HepG2 (cell line): ENCODE measurements around the gene TMCC1. TPM values are rescaled to one million over a fixed set of nuclear protein-coding genes. Genes with fewer than 3 reads are reported as not detected.

Source experiments
- CEBPB ChIP-seq: IDR thresholded peaks from 2 replicates; pipeline ENCODE4 v1.6.1; 2011; ENCODE audit warnings: low read depth, low read length, improper control_type of control experiment, borderline replicate concordance
- GABPB1 ChIP-seq: IDR thresholded peaks from 2 replicates; pipeline ENCODE4 v1.6.1; 2016; ENCODE audit warnings: mild to moderate bottlenecking, missing genetic modification reagents, moderate library complexity, missing compliant biosample characterization
- HES4 ChIP-seq: sonication (generic); formaldehyde crosslinking; IDR thresholded peaks from 2 replicates; pipeline ENCODE4 v1.9.0; 2021; ENCODE audit warnings: mild to moderate bottlenecking, missing genetic modification reagents, borderline replicate concordance
- NR2F1 ChIP-seq, 2 experiments: fragments of 450-650 bp in 1 of 2; formaldehyde crosslinking in 1 of 2; IDR thresholded peaks; 2 replicates each; pipeline versions ENCODE4 v1.5.0 to v1.6.1; 2016 to 2020; ENCODE audit warnings: mild to moderate bottlenecking in 1 of 2, missing compliant biosample characterization in 1 of 2, missing genetic modification reagents in 1 of 2, moderate library complexity in 1 of 2
- PAF1 ChIP-seq: IDR thresholded peaks from 2 replicates; pipeline ENCODE4 v1.6.1; 2016; ENCODE audit warnings: missing genetic modification reagents, missing compliant biosample characterization
- SCMH1 ChIP-seq: sonication (generic); formaldehyde crosslinking; IDR thresholded peaks from 2 replicates; pipeline ENCODE4 v1.9.0; 2021; ENCODE audit warnings: missing genetic modification reagents, mild to moderate bottlenecking, borderline replicate concordance
- SIX4 ChIP-seq: sonication (generic); formaldehyde crosslinking; IDR thresholded peaks from 2 replicates; pipeline ENCODE4 v1.4.0; 2020; ENCODE audit warnings: missing genetic modification reagents
- SMARCC2 ChIP-seq: fragments of 450-650 bp; IDR thresholded peaks from 2 replicates; pipeline ENCODE4 v1.6.1; 2017; ENCODE audit warnings: antibody characterized with exemption, mild to moderate bottlenecking
- TBP ChIP-seq: sonication (generic); formaldehyde crosslinking; IDR thresholded peaks from 2 replicates; pipeline ENCODE4 v1.5.0; 2020; ENCODE audit warnings: missing genetic modification reagents
- ZBTB20 ChIP-seq: sonication (generic); formaldehyde crosslinking; IDR thresholded peaks from 2 replicates; pipeline ENCODE4 v1.8.1; 2023; ENCODE audit warnings: missing genetic modification reagents, low read depth, mild to moderate bottlenecking, borderline replicate concordance
- ZFYVE20 ChIP-seq: sonication (generic); formaldehyde crosslinking; IDR thresholded peaks from 2 replicates; pipeline ENCODE4 v1.8.0; 2023; ENCODE audit warnings: low read depth, mild to moderate bottlenecking, moderate library complexity, missing genetic modification reagents, borderline replicate concordance
- ZNF44 ChIP-seq: sonication (generic); formaldehyde crosslinking; IDR thresholded peaks from 2 replicates; pipeline ENCODE4 v1.5.1; 2020; ENCODE audit warnings: mild to moderate bottlenecking, missing genetic modification reagents
- ZNF619 ChIP-seq: sonication (generic); formaldehyde crosslinking; IDR thresholded peaks from 2 replicates; pipeline ENCODE4 v1.4.0; 2020; ENCODE audit warnings: mild to moderate bottlenecking, missing genetic modification reagents
- ZNF672 ChIP-seq: sonication (generic); formaldehyde crosslinking; IDR thresholded peaks from 2 replicates; pipeline ENCODE4 v1.8.1; 2022; ENCODE audit warnings: missing genetic modification reagents
- ZSCAN31 ChIP-seq: sonication (generic); formaldehyde crosslinking; IDR thresholded peaks from 2 replicates; pipeline ENCODE4 v1.5.0; 2020; ENCODE audit warnings: low read depth, mild to moderate bottlenecking, missing genetic modification reagents
- polyA plus RNA-seq, 8 experiments: library from polyadenylated mRNA; depleted of rRNA in 3 of 8; stranded (reverse) in 7 of 8; unstranded in 1 of 8; fragments of >200 nt; fragmentation: Illumina TruSeq in 4 of 8; extraction: Trizol in 4 of 8; gene quantifications; 2 replicates each; pipeline versions ENCODE4 v1.2.1 to v1.2.3, GENCODE V29; 2011 to 2016; ENCODE audit warnings: low read depth in 4 of 8, missing spikeins in 1 of 8, mixed read lengths in 1 of 8; ENCODE audit not compliant: insufficient read depth in 1 of 8
- total RNA-seq, 5 experiments: library from RNA; depleted of rRNA; stranded (reverse); fragments of >200 nt; fragmentation: Illumina TruSeq; extraction: Trizol; gene quantifications; 2 replicates each; pipeline ENCODE4 v1.2.3, GENCODE V29; 2016; ENCODE audit warnings: low read depth in 1 of 5
- TF ChIP-seq, protein P1 (sequence below): IDR thresholded peaks from 2 replicates; pipeline ENCODE4 v1.4.0; 2020; ENCODE audit warnings: mild to moderate bottlenecking, missing genetic modification reagents
- TF ChIP-seq, protein P2 (sequence below): sonication (generic); formaldehyde crosslinking; IDR thresholded peaks from 2 replicates; pipeline ENCODE4 v1.5.0; 2020; ENCODE audit warnings: missing genetic modification reagents
- TF ChIP-seq, protein P3 (sequence below): sonication (generic); formaldehyde crosslinking; IDR thresholded peaks from 2 replicates; pipeline ENCODE4 v1.4.0; 2020; ENCODE audit warnings: missing genetic modification reagents
- TF ChIP-seq, protein P4 (sequence below): sonication (generic); formaldehyde crosslinking; IDR thresholded peaks from 2 replicates; pipeline ENCODE4 v1.5.1; 2020; ENCODE audit warnings: mild to moderate bottlenecking, missing genetic modification reagents, borderline replicate concordance

TMCC1 gene
- total and polyA plus RNA-seq, 2 of the 13 experiments (the other 11 are each of a cell fraction or from before 2014, with no cell fraction given) = 12.1 to 264 TPM

DNA sequence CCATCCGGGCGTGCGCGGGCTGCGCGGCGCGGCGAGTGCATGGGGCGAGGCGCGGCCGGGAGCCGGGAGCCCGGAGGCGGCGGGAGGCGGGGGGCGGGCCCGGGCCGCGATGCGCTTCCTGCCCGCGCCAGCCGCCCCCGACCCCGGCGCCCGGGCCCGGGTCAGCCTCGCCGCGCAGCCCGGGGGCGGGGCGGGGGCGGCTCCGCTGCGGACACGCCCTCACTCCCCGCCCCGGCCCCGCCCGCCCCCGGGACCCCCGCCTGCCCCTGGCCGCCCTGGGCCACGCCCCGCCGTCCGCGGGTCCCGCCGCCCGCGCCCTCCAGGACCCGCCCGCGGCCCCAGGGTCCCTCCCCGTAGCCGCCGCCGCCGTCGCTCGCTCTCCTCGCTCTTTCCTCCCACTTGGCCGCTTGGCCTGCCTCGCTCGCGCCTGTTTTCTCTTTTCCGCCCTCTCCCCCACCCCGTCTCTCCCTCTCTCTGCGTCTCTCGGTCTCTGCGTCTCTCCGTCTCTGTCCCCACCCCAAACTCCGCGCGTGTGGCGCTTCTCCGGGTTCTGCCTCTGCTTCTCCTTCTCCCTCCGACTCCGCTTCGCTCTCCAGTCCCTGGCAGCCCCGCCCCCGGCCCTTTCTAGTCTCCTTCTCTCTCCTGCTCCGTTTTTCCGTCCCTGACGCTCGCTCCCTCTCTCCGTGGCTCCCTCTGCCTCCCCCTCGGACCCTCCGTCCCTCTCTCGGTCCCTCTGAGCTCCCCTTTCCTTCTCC lies 286.7 kb downstream of the TMCC1 start, which contains the start of gene PLXND1 (continued):
- TF ChIP-seq, protein P1, sequence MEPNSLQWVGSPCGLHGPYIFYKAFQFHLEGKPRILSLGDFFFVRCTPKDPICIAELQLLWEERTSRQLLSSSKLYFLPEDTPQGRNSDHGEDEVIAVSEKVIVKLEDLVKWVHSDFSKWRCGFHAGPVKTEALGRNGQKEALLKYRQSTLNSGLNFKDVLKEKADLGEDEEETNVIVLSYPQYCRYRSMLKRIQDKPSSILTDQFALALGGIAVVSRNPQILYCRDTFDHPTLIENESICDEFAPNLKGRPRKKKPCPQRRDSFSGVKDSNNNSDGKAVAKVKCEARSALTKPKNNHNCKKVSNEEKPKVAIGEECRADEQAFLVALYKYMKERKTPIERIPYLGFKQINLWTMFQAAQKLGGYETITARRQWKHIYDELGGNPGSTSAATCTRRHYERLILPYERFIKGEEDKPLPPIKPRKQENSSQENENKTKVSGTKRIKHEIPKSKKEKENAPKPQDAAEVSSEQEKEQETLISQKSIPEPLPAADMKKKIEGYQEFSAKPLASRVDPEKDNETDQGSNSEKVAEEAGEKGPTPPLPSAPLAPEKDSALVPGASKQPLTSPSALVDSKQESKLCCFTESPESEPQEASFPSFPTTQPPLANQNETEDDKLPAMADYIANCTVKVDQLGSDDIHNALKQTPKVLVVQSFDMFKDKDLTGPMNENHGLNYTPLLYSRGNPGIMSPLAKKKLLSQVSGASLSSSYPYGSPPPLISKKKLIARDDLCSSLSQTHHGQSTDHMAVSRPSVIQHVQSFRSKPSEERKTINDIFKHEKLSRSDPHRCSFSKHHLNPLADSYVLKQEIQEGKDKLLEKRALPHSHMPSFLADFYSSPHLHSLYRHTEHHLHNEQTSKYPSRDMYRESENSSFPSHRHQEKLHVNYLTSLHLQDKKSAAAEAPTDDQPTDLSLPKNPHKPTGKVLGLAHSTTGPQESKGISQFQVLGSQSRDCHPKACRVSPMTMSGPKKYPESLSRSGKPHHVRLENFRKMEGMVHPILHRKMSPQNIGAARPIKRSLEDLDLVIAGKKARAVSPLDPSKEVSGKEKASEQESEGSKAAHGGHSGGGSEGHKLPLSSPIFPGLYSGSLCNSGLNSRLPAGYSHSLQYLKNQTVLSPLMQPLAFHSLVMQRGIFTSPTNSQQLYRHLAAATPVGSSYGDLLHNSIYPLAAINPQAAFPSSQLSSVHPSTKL (CRISPR knock-in tag) = 0 out of 2 replicates have a peak, but pooled peaks have one; percentile 20
- TF ChIP-seq TBP (CRISPR knock-in tag) = no peak
- no peak for TF ChIP-seq GABPB1 (CRISPR knock-in tag)
- no peak for TF ChIP-seq ZSCAN31
- TF ChIP-seq ZFYVE20 = no peak
- no peak for TF ChIP-seq ZNF44 (CRISPR knock-in tag)
- TF ChIP-seq, protein P2, sequence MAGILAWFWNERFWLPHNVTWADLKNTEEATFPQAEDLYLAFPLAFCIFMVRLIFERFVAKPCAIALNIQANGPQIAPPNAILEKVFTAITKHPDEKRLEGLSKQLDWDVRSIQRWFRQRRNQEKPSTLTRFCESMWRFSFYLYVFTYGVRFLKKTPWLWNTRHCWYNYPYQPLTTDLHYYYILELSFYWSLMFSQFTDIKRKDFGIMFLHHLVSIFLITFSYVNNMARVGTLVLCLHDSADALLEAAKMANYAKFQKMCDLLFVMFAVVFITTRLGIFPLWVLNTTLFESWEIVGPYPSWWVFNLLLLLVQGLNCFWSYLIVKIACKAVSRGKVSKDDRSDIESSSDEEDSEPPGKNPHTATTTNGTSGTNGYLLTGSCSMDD = no peak
- no peak for TF ChIP-seq SCMH1 (CRISPR knock-in tag)
- 0 out of 2 replicates have a peak, but pooled peaks have one; percentile 21 for TF ChIP-seq HES4 (CRISPR knock-in tag)
- TF ChIP-seq, protein P3, sequence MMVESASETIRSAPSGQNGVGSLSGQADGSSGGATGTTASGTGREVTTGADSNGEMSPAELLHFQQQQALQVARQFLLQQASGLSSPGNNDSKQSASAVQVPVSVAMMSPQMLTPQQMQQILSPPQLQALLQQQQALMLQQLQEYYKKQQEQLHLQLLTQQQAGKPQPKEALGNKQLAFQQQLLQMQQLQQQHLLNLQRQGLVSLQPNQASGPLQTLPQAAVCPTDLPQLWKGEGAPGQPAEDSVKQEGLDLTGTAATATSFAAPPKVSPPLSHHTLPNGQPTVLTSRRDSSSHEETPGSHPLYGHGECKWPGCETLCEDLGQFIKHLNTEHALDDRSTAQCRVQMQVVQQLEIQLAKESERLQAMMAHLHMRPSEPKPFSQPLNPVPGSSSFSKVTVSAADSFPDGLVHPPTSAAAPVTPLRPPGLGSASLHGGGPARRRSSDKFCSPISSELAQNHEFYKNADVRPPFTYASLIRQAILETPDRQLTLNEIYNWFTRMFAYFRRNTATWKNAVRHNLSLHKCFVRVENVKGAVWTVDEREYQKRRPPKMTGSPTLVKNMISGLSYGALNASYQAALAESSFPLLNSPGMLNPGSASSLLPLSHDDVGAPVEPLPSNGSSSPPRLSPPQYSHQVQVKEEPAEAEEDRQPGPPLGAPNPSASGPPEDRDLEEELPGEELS (CRISPR knock-in tag) = no peak
- TF ChIP-seq CEBPB = no peak
- no peak for TF ChIP-seq SIX4 (CRISPR knock-in tag)
- TF ChIP-seq, protein P4, sequence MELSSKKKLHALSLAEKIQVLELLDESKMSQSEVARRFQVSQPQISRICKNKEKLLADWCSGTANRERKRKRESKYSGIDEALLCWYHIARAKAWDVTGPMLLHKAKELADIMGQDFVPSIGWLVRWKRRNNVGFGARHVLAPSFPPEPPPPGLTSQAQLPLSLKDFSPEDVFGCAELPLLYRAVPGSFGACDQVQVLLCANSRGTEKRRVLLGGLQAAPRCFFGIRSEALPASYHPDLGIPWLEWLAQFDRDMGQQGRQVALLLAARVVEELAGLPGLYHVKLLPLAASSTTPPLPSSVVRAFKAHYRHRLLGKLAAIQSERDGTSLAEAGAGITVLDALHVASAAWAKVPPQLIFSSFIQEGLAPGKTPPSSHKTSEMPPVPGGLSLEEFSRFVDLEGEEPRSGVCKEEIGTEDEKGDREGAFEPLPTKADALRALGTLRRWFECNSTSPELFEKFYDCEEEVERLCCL = no peak
- TF ChIP-seq ZNF619 (CRISPR knock-in tag) = no peak
- no peak for TF ChIP-seq ZNF672 (CRISPR knock-in tag)
- no peak for TF ChIP-seq NR2F1 (CRISPR knock-in tag; IDR thresholded peaks at IDR 0.05)
- no peak for TF ChIP-seq SMARCC2
- TF ChIP-seq ZBTB20 = no peak
- no peak for TF ChIP-seq PAF1 (CRISPR knock-in tag)
